SU-DHL-6 (cell line): ENCODE measurements around the gene PPIA.
"Not testable (repeated sequence)": the region's sequence is repeated elsewhere in the genome, so short reads cannot be mapped to it uniquely, and the experiment has no call there.

ENCODE experiments used
- H2AFZ ChIP-seq: fragments of 200-600 bp; sonication (generic); 2 replicates; pipeline ENCODE4 v1.6.1; 2014; ENCODE audit warnings: low read depth, mild to moderate bottlenecking, moderate library complexity, mixed read lengths, antibody characterized with exemption, low read length; ENCODE audit not compliant: severe bottlenecking
- H3F3A ChIP-seq: fragments of 200-600 bp; shearing (Covaris generic); 2 replicates; pipeline ENCODE4 v1.6.0; 2016; ENCODE audit warnings: antibody characterized with exemption, mild to moderate bottlenecking; ENCODE audit not compliant: insufficient read depth
- H3K27ac ChIP-seq: fragments of 200-600 bp; sonication (generic); 2 replicates; pipeline ENCODE4 v1.5.1; 2016; ENCODE audit warnings: low read depth, mild to moderate bottlenecking, low read length, moderate library complexity, mixed read lengths
- H3K27me3 ChIP-seq: fragments of 200-600 bp; sonication (generic), shearing (Covaris generic); 2 replicates; pipeline ENCODE4 v1.6.0; 2014; ENCODE audit warnings: mild to moderate bottlenecking, low read length
- H3K36me3 ChIP-seq: fragments of 200-600 bp; sonication (generic); 2 replicates; pipeline ENCODE4 v1.6.1; 2014; ENCODE audit warnings: mild to moderate bottlenecking, low read length, mixed read lengths
- H3K4me2 ChIP-seq: fragments of 300-600, 200-600 bp; shearing (Covaris generic), sonication (generic); 2 replicates; pipeline ENCODE4 v1.6.0; 2014; ENCODE audit warnings: low read length, low read depth, mild to moderate bottlenecking; ENCODE audit not compliant: poor library complexity, severe bottlenecking
- H3K4me3 ChIP-seq: fragments of 200-600 bp; sonication (generic); 2 replicates; pipeline ENCODE4 v1.5.1; 2014; ENCODE audit warnings: antibody characterized with exemption, low read length, mild to moderate bottlenecking, mixed read lengths; ENCODE audit not compliant: insufficient read depth, poor library complexity, severe bottlenecking
- H3K79me2 ChIP-seq: fragments of 200-600 bp; sonication (generic); 2 replicates; pipeline ENCODE4 v1.6.1; 2014; ENCODE audit warnings: mild to moderate bottlenecking, low read length, moderate library complexity; ENCODE audit not compliant: insufficient read depth
- H3K9ac ChIP-seq: fragments of 200-600 bp; sonication (generic); 2 replicates; pipeline ENCODE4 v1.7.0; 2014; ENCODE audit warnings: mild to moderate bottlenecking, low read length
- H3K9me2 ChIP-seq: fragments of 200-600 bp; sonication (generic); replicated peaks from 2 replicates; pipeline ENCODE4 v1.6.1; 2014; ENCODE audit warnings: low read length; ENCODE audit not compliant: insufficient read depth
- H3K9me3 ChIP-seq: fragments of 200-600 bp; sonication (generic); 2 replicates; pipeline ENCODE4 v1.6.1; 2014; ENCODE audit warnings: low read length, mixed read lengths; ENCODE audit not compliant: insufficient read depth
- H4K20me1 ChIP-seq: fragments of 200-600 bp; sonication (generic); 2 replicates; pipeline ENCODE4 v1.6.1; 2014; ENCODE audit warnings: low read depth, mild to moderate bottlenecking, antibody characterized with exemption, low read length, moderate library complexity, mixed read lengths
- EZH2phosphoT487 ChIP-seq: fragments of 200-600 bp; sonication (generic), shearing (Covaris generic); conservative IDR thresholded peaks from 2 replicates; pipeline ENCODE4 v1.6.1; 2018; ENCODE audit warnings: mild to moderate bottlenecking, antibody characterized with exemption, low read length, moderate library complexity, mixed read lengths
- TF ChIP-seq, protein P1 (sequence below): fragments of 200-600 bp; sonication (generic); IDR thresholded peaks from one replicate; pipeline ENCODE4 v1.5.1; 2017; ENCODE audit warnings: antibody characterized with exemption, mild to moderate bottlenecking, low read length, moderate library complexity; ENCODE audit not compliant: insufficient read depth, poor library complexity, severe bottlenecking

PPIA gene

DNA sequence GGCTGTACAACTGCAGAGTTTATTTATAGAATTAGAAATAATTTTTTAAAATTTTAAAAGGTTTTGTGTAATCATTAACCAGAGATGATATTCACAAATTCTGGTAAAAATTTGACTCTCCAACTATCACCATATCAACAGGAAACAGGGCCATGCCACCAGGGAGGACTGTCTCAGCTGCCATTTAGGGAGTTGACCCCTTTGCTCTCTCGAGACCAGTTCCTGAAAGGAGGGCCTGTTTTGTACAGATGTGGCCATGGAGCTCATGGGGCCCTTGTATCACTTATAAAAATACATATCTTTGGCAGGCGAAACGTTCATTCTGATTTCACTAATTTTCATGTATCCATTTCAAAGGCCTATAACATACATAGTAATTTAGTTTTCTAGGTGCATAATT lies 31.1 kb downstream of the PPIA start:
- TF ChIP-seq EZH2phosphoT487 = no peak
- TF ChIP-seq, protein P1, sequence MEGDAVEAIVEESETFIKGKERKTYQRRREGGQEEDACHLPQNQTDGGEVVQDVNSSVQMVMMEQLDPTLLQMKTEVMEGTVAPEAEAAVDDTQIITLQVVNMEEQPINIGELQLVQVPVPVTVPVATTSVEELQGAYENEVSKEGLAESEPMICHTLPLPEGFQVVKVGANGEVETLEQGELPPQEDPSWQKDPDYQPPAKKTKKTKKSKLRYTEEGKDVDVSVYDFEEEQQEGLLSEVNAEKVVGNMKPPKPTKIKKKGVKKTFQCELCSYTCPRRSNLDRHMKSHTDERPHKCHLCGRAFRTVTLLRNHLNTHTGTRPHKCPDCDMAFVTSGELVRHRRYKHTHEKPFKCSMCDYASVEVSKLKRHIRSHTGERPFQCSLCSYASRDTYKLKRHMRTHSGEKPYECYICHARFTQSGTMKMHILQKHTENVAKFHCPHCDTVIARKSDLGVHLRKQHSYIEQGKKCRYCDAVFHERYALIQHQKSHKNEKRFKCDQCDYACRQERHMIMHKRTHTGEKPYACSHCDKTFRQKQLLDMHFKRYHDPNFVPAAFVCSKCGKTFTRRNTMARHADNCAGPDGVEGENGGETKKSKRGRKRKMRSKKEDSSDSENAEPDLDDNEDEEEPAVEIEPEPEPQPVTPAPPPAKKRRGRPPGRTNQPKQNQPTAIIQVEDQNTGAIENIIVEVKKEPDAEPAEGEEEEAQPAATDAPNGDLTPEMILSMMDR = no peak
- peaks cover 37% of the 10 kb centered on the region for H3K36me3 ChIP-seq
- H3K27me3 ChIP-seq = no peaks in the 10 kb centered on the region
- no peaks in the 10 kb centered on the region; the same call in 1 of the 2 replicates for H3K79me2 ChIP-seq
- no peaks in the 10 kb centered on the region for H3K9me2 ChIP-seq
- no peak overlapping the region for H3K27ac ChIP-seq
- no peak overlapping the region for H3K4me3 ChIP-seq
- no peak overlapping the region for H2AFZ ChIP-seq
- peaks cover 10% of the 10 kb centered on the region; the same call in 1 of the 2 replicates for H3F3A ChIP-seq
- H4K20me1 ChIP-seq = no peaks in the 10 kb centered on the region
- H3K4me2 ChIP-seq = no peak overlapping the region
- no peaks in the 10 kb centered on the region for H3K9me3 ChIP-seq
- no peak overlapping the region for H3K9ac ChIP-seq

GRCh38 chr7:44838751-44839150 lies 42.3 kb downstream of the PPIA start:
- TF ChIP-seq, protein P1 = no peak
- TF ChIP-seq EZH2phosphoT487 = no peak
- H2AFZ ChIP-seq = no peak overlapping the region
- H3K4me3 ChIP-seq = no peak overlapping the region
- no peaks in the 10 kb centered on the region; the same call in 1 of the 2 replicates for H3F3A ChIP-seq
- no peaks in the 10 kb centered on the region for H3K9me3 ChIP-seq
- H3K4me2 ChIP-seq = no peak overlapping the region
- peaks cover 48% of the 10 kb centered on the region for H3K36me3 ChIP-seq
- no peaks in the 10 kb centered on the region for H3K27me3 ChIP-seq
- H4K20me1 ChIP-seq = peaks cover 24% of the 10 kb centered on the region
- peaks cover 81% of the 10 kb centered on the region for H3K79me2 ChIP-seq
- H3K9ac ChIP-seq = no peak overlapping the region
- H3K9me2 ChIP-seq = no peaks in the 10 kb centered on the region
- no peak overlapping the region for H3K27ac ChIP-seq

GRCh38 chr7:44842675-44843074 lies 46.2 kb downstream of the PPIA start:
- H3K4me2 ChIP-seq, H3K9ac ChIP-seq, H3K9me2 ChIP-seq, H3K27me3 ChIP-seq, H2AFZ ChIP-seq, H3K9me3 ChIP-seq, H3K27ac ChIP-seq, H3K4me3 ChIP-seq: not testable (repeated sequence)
- Histone ChIP-seq H3K79me2 (peaks cover 93% of the 10 kb centered on the region), H3K36me3 (peaks cover 25% of the 10 kb centered on the region), H4K20me1 (peaks cover 48% of the 10 kb centered on the region), H3F3A (peaks cover 23% of the 10 kb centered on the region)

- H3K27ac ChIP-seq, H3K9me3 ChIP-seq, H3K4me3 ChIP-seq, H3K27me3 ChIP-seq, H2AFZ ChIP-seq, H3K4me2 ChIP-seq, H3K9ac ChIP-seq, H3K9me2 ChIP-seq: not testable (repeated sequence)
- H4K20me1 ChIP-seq = peaks cover 48% of the 10 kb centered on the region
- peaks cover 85% of the 10 kb centered on the region for H3K79me2 ChIP-seq
- H3F3A ChIP-seq = peaks cover 23% of the 10 kb centered on the region
- peaks cover 24% of the 10 kb centered on the region for H3K36me3 ChIP-seq
Observed at GRCh38 chr7:44843440-44843839, 47.0 kb downstream of the PPIA start.
